Smooth muscle cell (in vitro differentiated cells): ENCODE results near the gene SLC29A1. TPM values are rescaled to one million over a fixed set of nuclear protein-coding genes. Genes with fewer than 3 reads are reported as not detected.

Experiments used
- DNase-seq: peaks from one replicate; lab custom pipeline; 2025; ENCODE audit not compliant: unreplicated experiment; lab: John Stamatoyannopoulos, UW
- H2AFZ ChIP-seq: fragments of 200-600 bp; sonication (generic); 2 replicates; pipeline ENCODE4 v1.6.0; 2016; ENCODE audit warnings: antibody characterized with exemption, low read depth, mild to moderate bottlenecking
- H3F3A ChIP-seq: fragments of 200-600 bp; sonication (generic); 2 replicates; pipeline ENCODE4 v1.6.0; 2017; ENCODE audit warnings: antibody characterized with exemption, low read depth
- H3K27ac ChIP-seq: fragments of 200-600 bp; sonication (generic); 2 replicates; pipeline ENCODE4 v1.5.1; 2016; ENCODE audit warnings: low read depth, mild to moderate bottlenecking
- H3K27me3 ChIP-seq: fragments of 200-600 bp; sonication (generic); 2 replicates; pipeline ENCODE4 v1.6.1; 2016; ENCODE audit warnings: low read depth, mild to moderate bottlenecking
- H3K36me3 ChIP-seq: fragments of 200-600 bp; sonication (generic); 2 replicates; pipeline ENCODE4 v1.5.1; 2016; ENCODE audit warnings: low read depth
- H3K4me1 ChIP-seq: fragments of 200-600 bp; sonication (generic); 2 replicates; pipeline ENCODE4 v1.5.1; 2016; ENCODE audit warnings: low read depth
- H3K4me2 ChIP-seq: fragments of 200-600 bp; sonication (generic); 2 replicates; pipeline ENCODE4 v1.6.0; 2016; ENCODE audit warnings: mild to moderate bottlenecking
- H3K4me3 ChIP-seq: fragments of 200-600 bp; sonication (generic); 2 replicates; pipeline ENCODE4 v1.5.1; 2016; ENCODE audit warnings: mild to moderate bottlenecking
- H3K79me2 ChIP-seq: fragments of 200-600 bp; sonication (generic); 2 replicates; pipeline ENCODE4 v1.6.0; 2016; ENCODE audit warnings: low read depth, mild to moderate bottlenecking
- H3K9ac ChIP-seq: fragments of 200-600 bp; sonication (generic); 2 replicates; pipeline ENCODE4 v1.6.0; 2016; ENCODE audit warnings: low read depth
- H3K9me3 ChIP-seq: fragments of 200-600 bp; sonication (generic); replicated peaks from 2 replicates; pipeline ENCODE4 v1.5.1; 2016; ENCODE audit warnings: low read depth
- H4K20me1 ChIP-seq: fragments of 200-600 bp; sonication (generic); 2 replicates; pipeline ENCODE4 v1.6.0; 2016; ENCODE audit warnings: low read depth
- WGBS: methylation state at CpG from one replicate; pipeline ENCODE4 v1.1.7; 2016; ENCODE audit warnings: low lambda C conversion rate; 5-methylcytosine and 5-hydroxymethylcytosine counted together
- polyA plus RNA-seq: library from polyadenylated mRNA; unstranded; fragments of >200 nt; fragmentation: Nextera tagmentation; extraction: Ambion mirVana; gene quantifications from 2 replicates; pipeline ENCODE4 v1.2.1, GENCODE V29; 2016
- total RNA-seq: library from RNA; depleted of rRNA; stranded (reverse); fragments of >200 nt; gene quantifications from 2 replicates; pipeline ENCODE4 v1.2.3, GENCODE V29; 2014
- TF ChIP-seq, protein P1 (sequence below): fragments of 200-600 bp; sonication (generic); IDR thresholded peaks from 2 replicates; pipeline ENCODE4 v1.5.1; 2017; ENCODE audit warnings: borderline replicate concordance, mild to moderate bottlenecking, antibody characterized with exemption; ENCODE audit not compliant: insufficient read depth, poor library complexity, severe bottlenecking

SLC29A1 gene
- total and polyA plus RNA-seq, 2 experiments from 2014 or later: 7.4 to 8.0 TPM

DNA sequence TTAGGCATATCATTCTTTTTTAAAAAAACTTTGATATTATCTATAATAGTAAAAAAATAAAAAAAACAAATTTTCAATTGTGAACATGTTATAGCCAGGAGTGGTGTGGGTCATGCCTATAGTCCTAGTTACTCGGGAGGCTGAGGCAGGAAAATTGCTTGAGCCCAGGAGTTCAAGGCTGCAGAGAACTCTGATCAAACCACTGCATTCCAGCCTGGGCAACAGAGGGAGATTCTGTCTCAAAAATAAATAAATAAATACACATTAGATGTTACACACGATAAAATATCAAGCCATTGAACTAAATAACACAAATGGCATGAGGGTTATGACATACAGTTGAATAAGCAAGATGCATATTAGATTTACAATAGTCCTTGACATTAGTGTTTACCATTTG lies 34.6 kb upstream of the SLC29A1 start:
- H3F3A ChIP-seq: no peaks in the 10 kb centered on the region
- H3K27ac ChIP-seq: no peak overlapping the region
- TF ChIP-seq, protein P1, sequence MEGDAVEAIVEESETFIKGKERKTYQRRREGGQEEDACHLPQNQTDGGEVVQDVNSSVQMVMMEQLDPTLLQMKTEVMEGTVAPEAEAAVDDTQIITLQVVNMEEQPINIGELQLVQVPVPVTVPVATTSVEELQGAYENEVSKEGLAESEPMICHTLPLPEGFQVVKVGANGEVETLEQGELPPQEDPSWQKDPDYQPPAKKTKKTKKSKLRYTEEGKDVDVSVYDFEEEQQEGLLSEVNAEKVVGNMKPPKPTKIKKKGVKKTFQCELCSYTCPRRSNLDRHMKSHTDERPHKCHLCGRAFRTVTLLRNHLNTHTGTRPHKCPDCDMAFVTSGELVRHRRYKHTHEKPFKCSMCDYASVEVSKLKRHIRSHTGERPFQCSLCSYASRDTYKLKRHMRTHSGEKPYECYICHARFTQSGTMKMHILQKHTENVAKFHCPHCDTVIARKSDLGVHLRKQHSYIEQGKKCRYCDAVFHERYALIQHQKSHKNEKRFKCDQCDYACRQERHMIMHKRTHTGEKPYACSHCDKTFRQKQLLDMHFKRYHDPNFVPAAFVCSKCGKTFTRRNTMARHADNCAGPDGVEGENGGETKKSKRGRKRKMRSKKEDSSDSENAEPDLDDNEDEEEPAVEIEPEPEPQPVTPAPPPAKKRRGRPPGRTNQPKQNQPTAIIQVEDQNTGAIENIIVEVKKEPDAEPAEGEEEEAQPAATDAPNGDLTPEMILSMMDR: no peak
- H4K20me1 ChIP-seq: no peaks in the 10 kb centered on the region
- H3K9ac ChIP-seq: no peak overlapping the region
- no peak overlapping the region for H3K4me2 ChIP-seq
- 87% methylated on average over 2 of the region's 2 CpGs for WGBS
- no peaks in the 10 kb centered on the region for H3K36me3 ChIP-seq
- H3K9me3 ChIP-seq: no peaks in the 10 kb centered on the region
- peaks cover under 1% of the 10 kb centered on the region for H3K27me3 ChIP-seq
- no peak overlapping the region for H3K4me3 ChIP-seq
- no peak for DNase-seq
- H2AFZ ChIP-seq: no peak overlapping the region
- H3K4me1 ChIP-seq: peaks cover 13% of the 10 kb centered on the region
- no peaks in the 10 kb centered on the region for H3K79me2 ChIP-seq

DNA sequence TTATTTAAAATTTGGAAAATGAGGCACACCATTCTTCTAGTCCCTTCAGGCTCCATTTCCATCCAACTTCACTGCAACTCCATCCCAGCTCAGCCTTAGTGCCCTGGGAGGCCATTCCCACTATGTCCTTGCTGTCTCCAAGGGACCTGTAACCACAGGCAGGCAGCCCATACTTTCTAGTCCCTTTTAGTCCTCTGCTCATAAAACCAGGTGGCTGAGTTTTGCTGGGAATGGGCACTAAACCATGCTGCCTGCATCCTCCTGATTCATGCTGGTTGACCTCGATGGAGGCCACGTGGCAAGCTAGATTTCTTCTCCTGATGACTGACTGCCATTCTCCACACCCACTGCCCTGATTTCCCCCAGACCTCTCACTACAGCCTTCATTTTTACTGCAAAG lies 34.1 kb upstream of the SLC29A1 start:
- WGBS: 83% methylated on average over 2 of the region's 2 CpGs
- H3K27ac ChIP-seq: no peak overlapping the region
- H3F3A ChIP-seq: no peaks in the 10 kb centered on the region
- TF ChIP-seq, protein P1: no peak
- H3K4me3 ChIP-seq: no peak overlapping the region
- peaks cover 5% of the 10 kb centered on the region for H3K27me3 ChIP-seq
- DNase-seq: no peak
- no peaks in the 10 kb centered on the region for H3K79me2 ChIP-seq
- peaks cover 13% of the 10 kb centered on the region for H3K4me1 ChIP-seq
- H4K20me1 ChIP-seq: no peaks in the 10 kb centered on the region
- H2AFZ ChIP-seq: no peak overlapping the region
- H3K9ac ChIP-seq: no peak overlapping the region
- no peaks in the 10 kb centered on the region for H3K9me3 ChIP-seq
- H3K36me3 ChIP-seq: no peaks in the 10 kb centered on the region
- H3K4me2 ChIP-seq: no peak overlapping the region

DNA sequence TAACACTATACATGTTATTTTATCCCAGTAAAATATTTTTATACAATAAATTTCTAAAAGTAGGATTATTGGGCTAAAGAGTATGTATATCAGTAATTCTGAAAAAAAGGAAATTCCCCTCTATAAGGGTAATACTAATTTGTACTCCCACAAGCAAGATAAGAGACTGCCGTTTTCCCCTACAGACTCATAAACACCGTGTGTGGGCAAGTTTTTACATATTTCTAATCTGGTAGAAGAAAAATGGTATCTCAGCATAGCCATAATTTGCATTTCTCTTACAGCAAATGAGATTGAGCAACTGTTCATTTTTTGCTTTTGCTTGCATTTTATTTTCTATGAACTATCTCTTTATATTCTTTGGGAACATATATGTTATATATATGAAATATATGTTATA lies 32.7 kb upstream of the SLC29A1 start:
- no peak overlapping the region for H3K27ac ChIP-seq
- H3K4me1 ChIP-seq: peaks cover 9% of the 10 kb centered on the region
- no peaks in the 10 kb centered on the region for H3K9me3 ChIP-seq
- H3K27me3 ChIP-seq: peaks cover 6% of the 10 kb centered on the region
- no peak overlapping the region for H3K4me3 ChIP-seq
- H3K9ac ChIP-seq: no peak overlapping the region
- DNase-seq: no peak
- no peaks in the 10 kb centered on the region for H4K20me1 ChIP-seq
- no peak overlapping the region for H3K4me2 ChIP-seq
- H2AFZ ChIP-seq: no peak overlapping the region
- TF ChIP-seq, protein P1: no peak
- WGBS: 16% methylated on average over 2 of the region's 2 CpGs
- H3F3A ChIP-seq: no peaks in the 10 kb centered on the region
- no peaks in the 10 kb centered on the region for H3K36me3 ChIP-seq
- H3K79me2 ChIP-seq: no peaks in the 10 kb centered on the region

DNA sequence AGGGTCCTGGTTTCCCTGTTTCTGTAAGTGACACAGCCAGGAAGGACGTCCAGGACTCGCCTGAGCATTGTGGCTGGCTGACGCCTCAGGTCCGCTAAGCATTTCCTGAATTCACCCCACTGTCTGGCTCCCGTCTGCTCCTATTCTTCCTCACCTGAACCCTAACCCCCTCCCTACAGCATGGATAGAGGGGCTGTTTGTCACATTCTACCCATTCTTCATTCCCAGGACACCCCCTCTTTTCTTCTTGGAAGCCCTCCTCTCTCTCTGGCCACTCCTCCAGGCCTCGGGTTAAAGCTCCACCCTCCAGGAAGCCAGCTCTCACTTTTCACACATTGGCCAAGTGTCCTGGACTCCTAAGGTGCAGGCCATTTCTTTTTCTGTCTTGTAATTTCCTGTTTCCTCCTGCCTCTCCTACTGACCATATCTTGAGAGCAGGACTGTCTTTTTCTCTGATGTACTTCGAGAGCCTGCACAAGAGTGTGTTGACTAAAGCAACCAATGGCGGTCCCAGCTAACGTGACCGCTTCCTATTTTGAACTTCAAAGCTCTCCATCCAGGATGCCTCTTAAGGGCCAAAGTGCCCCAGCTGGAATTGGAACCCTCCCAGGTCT lies 30.9 kb upstream of the SLC29A1 start:
- WGBS: 74% methylated on average over 10 of the region's 10 CpGs
- no peak overlapping the region for H3K4me3 ChIP-seq
- no peak overlapping the region for H3K27ac ChIP-seq

More for the DNA sequence above, 30.9 kb upstream of the SLC29A1 start:
- H3K4me1 ChIP-seq: no peaks in the 10 kb centered on the region
- no peak for DNase-seq
- H3K79me2 ChIP-seq: no peaks in the 10 kb centered on the region
- TF ChIP-seq, protein P1: no peak
- H4K20me1 ChIP-seq: no peaks in the 10 kb centered on the region
- H3K36me3 ChIP-seq: no peaks in the 10 kb centered on the region
- no peak overlapping the region for H3K4me2 ChIP-seq
- no peak overlapping the region for H3K9ac ChIP-seq
- H3K9me3 ChIP-seq: no peaks in the 10 kb centered on the region
- H3F3A ChIP-seq: no peaks in the 10 kb centered on the region
- H2AFZ ChIP-seq: no peak overlapping the region
- peaks cover 6% of the 10 kb centered on the region for H3K27me3 ChIP-seq
